CD4-positive, alpha-beta T cell treated with Interleukin-2 at 100 ng/mL for 4 hours (primary cell): ENCODE results near the gene PLOD2.

Experiments
- DNase-seq: peaks from one replicate; pipeline ENCODE4 v3.0.0-alpha.2; 2020; ENCODE audit warnings: low spot score

The PLOD2 gene

DNA sequence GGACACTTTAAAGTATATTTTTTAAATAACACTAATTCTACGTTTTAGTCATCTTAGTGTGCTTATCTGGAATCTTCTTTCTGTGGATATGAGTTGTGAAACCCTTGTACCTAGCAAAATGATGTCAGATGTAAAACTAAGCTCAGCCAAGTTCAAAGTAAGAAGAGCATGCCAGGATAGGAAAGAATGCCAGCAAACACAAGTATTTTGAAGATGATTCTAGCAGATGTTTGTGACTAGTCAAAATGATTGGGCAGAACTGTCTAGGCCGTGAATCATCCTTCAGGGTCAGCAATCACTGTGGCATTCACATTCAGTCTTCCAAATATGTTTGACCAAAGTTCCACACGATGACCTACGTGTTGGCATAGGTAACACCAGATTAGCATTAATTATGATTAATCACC is 5.4 kb upstream of the PLOD2 start:
- no peak for DNase-seq

DNA sequence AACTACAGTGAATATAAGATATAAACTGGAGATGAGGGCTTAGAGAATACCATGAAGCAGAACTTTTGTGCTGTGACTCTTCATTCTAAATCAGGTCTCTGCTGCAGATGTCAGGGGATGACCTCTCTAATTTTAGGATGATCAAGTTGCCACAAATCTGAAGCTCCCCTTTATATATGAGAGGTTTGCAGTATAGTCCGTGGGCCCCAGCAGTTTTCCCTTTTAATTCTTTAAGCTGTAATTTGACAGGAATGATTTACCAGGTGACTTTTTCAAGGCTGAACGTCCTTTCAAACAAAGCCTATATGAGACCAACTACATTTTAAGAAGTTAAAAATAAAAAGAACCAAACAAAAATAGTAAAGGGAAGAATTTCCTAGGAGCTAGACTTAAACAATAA is 4.9 kb upstream of the PLOD2 start:
- no peak for DNase-seq

DNA sequence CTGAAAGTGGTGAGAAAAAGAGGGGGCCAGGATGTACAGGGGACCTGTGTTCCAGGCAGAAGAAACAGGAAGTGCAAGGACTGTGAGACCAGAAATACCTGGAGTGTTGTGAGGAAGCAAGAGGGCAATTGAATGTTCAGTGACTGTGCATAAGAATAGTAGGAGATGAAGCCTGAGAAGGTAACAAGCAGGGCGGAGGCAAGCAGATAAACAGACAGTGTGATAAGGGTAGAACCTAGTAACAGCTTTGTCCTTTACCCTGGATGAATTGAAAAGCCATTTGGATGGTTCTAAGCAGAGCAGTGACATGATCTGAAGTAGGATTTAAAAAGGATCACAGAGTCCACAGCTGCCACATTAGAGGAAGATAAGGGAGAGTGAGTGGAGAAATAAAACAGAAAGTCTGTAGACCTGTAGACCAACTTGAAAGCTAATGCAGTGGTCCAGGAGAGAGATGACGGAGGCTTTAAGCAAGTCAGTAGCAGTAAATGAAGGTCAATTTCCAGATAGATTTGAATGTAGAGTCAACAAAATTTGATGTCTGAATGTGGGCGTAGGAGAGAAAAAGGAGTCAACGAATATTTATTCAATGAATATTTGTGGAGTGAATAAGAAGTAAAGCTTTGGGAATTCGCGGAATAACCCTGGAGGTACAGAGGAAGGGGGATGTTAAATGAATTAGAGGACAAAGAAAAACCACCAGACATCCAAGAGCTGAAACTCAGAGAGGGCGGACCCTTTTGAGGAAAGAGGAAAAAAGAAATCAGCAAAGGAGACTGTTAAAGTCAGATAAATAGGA is 4.2 kb upstream of the PLOD2 start:
- DNase-seq: no peak

DNA sequence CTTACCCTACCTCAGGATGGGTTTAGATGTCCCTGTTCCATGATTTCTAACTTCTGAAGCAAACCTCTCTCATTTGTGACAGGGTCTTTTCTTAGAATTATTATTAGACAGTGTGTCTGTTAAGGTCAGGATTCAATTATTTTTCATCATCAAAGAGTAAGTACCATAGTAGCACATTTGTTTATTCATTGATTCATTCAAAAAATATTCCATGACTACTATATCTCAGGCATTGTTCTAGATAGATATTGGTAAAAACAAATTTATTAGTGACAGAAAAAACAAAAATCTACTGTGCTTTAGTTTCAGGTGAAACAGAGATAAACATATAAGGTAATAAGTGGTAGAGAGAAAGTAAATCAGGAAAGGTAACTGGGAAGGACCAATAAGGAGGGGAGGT is 3.5 kb upstream of the PLOD2 start:
- DNase-seq: no peak

DNA sequence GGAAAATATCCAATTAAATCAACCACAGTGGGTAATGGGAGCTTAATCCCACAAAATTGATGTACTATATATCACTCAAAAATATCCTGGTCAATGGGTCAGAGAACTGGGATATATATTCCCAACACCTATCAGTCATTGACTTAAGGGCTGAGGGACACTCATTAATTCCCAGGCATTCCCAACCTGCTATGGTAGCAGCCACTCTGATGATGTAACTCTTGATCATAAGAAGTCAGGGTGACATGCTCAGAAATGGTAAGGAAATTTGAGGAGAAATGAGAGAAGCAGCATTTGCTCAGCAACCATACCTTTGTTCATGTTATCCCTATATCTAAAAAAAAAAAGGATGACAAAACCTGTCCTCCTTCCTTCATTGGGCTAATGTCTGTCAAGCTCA is 3.1 kb upstream of the PLOD2 start:
- DNase-seq: no peak

DNA sequence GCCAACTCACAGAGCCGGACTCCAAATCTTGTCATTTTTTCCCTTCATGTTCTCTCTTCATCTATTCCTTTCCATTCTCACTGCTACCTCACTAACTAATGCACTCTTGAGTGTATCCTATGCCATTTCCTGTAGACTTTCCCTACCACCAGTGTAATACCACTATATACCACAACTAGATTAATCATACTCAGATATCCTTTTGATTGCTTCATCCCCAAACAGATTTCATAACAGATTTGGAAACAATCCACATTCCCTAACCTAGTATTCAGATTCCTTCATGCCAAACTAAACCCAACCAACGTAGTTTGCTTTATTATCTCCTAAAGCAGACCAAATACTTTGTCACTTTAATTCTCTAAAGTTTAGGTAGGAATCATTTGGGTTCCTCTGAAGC is 2.6 kb upstream of the PLOD2 start:
- no peak for DNase-seq

DNA sequence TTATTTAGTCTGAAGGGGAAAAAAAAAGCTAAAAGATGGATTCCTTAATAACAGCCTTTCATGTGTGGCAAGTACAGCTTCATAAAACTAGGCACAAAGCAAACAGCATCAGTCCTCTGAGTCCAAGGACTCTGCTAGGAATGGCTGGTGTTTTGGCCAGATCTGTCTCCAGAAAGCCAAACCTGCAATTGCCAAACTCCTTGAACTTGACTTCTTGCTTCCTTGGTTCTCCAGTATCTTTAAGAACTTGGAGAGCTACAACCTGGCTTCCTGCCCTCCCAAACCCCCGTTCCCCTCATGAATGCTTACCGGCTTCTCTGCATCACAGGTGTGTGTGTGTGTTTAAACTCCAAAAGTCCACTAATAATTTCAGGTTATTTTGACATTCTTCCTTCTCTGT is 1.6 kb upstream of the PLOD2 start:
- no peak for DNase-seq

DNA sequence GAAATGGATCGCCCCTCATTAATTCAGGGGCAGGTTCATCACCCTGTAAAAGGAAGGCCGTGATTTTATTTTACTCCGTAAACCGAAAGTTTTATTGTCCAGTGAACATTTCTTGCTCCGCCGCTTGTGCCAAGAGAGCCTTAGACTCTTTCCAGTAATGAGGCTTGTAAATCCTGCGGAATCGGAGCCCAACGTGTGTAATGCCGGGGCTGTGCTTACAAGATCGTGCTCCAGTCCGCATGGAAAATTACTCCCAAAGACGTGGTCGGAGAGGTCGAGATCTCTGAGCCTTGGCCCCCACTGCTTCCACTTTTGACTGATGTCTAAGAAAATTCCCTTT is 649 bp upstream of the PLOD2 start:
- no peak for DNase-seq

DNA sequence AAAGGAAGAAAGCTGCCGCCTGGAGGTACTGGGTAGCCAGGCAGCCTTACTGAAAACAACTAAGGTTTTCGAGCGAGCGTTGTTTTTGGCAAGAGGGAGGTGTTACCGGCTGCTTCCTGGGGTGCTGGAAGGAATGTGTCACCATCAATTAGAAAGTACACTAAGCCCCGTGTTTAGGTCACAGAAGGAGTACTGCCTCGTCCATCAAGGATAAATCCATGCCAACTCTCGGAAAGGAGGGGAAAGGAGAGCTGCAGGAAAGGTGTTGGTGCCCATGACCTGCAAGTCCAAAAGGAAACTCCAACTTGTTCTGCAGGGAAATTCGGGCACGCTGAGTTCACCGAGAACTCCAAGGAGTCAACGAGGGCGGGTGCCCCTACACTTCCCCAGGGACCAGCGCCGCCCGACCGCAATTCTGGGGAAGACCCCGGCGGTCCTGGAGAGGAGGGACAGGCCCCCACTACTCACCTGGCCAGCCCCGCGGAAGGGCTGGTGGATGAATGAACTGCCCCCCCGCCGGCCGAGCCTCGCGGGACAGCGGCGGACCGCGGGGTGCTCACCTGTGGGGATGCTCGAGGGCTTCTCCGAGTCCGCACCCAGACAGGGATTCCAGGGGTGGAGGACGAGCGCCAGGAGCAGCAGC is 542 bp downstream of the PLOD2 start:
- DNase-seq: no peak

DNA sequence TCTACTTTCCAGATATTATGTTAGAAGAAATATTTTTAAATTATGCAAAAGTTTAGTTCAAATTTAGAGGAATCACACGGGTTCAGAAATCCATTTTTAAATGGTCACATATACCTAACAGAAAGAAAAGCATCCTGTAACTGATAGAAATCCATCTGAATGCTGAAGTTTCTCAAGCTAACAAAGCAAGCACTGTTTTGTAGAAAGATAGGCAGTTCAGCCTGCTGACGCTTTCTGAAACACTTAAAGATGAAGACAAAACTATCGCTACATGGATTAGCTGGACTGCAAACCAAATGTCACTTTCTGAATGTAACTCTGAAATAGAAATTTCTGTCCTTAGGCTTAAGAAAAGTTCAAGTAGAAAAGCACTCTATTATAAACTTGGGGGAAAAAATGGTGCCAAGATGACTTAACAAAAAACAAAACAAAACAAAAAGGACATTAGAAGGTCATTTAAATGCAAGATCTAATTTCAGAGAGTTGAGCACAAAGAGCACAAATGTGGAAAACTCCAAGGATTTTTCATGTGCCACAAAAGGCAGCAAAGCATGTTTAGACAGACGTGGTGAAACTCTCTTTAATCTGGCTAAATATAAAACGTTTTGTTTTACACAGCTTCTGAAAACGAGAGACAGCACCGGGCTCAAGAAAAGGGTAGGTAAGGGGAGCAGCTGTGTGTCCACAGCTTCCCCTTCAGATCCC is 1.2 kb downstream of the PLOD2 start:
- DNase-seq: no peak

DNA sequence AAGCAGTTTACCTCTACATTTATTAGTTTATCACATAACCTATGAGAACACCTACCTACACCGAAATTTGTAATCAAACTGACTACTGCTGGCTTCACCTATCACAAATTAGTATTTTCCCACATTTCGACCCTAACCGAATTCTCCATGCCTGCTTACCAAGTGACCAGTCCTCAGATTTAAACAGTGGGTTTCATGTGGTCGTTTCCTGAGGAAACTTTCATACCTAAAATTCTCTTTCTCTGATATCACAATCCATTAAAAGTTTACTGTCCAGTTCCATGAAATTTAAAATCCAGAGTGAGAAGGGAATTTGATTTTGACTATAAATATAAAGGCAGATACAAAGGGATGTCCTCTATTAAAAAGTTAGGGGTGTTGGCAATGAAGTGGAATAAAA is 1.9 kb downstream of the PLOD2 start:
- DNase-seq: no peak

DNA sequence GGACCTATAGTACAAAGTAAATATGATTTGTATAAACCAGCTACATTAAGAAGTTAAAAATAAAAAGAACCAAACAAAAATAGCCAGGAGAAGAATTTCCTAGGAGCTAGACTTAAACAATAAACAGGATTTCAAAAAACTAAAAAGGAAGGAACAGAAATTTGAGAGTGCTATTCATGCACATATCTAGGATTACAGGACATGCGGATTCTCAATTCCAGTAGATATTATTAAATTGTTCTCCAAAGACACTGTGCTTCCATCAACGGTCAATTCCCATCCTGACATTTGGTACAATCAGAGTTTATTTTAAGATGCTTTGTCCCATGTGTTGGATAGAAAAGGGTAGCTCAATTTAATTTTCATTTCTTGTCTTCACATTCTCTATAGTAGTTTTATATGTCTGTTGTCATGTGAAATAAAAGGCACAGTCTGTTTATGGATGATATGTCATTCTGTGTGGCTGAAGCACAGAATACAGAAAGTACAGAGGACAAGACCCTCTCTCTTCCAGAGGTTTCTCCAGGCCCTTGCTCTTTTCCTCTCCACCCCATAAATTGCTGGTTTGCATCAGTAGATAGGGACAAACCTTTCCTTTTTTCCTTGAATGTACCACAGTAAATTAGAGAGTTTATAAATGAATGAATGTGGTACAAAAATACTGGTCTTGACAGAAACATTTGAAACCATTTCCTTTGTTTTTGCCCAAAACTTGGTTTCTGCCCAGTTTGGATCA is 3.5 kb downstream of the PLOD2 start:
- DNase-seq: no peak

DNA sequence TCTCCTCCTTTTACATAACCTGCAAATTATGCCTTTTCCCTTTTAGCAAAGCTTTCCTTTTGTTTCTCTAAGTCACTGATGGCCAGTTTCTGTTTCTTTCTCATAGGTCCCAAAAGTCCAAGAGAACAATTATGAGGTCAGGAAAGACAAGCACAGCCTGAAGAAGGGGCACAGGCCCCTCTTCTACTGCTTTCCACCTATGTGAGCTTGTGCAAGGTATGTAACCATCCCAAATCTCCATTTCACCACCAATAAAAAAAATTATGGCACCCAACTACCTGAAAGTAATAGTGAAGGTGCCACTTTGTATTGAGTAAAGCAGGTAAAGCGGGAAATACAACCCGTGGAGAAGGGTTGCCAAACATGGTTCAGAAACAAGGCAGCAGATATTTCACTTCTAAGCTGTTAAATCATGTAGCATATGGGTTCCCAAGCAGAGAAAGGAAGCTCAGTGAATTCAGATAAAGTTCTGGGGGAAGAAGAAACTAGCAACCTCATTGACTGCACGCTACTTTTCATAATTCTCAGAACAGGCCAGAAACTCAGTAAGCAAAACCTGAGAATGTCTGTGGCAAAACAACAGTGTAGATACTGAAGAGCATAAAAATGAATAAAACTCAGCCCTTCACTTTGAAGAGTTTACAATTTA is 4.2 kb downstream of the PLOD2 start:
- DNase-seq: no peak

DNA sequence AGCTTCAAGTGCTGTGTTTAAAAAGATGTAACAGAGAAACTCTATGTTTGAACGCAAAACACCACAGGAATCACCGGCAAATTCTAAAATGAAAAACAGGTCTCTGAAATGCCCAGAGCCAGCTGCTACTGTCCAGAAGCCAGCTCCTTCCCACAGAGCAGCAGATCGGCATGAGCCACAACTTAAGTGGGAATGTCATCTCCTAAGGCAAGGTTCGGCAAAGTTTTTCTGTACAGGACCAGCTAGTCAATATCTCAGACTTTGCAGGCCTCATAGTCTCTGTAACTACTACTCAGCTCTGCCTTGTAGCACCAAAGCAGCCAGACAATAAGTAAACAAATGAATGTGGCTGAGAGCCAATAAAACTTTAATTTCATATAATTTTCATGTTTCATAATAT is 4.9 kb downstream of the PLOD2 start:
- no peak for DNase-seq

DNA sequence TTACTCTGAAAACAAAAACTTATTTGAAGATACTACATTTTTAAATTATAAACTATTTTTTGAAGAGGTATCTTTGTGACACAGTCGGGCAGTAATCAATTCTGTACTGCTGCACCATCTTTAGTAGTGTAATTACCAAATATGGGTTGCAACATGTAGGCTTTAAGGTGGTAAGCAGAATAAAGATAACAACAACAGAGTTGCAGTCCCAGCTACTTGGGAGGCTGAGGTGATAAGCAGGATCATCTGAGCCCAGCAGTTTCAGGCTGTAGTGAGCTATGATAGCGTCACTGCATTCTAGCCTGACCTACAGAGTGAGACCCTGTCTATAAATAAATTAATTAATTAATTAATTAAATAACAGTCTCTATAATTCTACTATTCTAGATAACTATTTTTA is 6.0 kb downstream of the PLOD2 start:
- DNase-seq: no peak

DNA sequence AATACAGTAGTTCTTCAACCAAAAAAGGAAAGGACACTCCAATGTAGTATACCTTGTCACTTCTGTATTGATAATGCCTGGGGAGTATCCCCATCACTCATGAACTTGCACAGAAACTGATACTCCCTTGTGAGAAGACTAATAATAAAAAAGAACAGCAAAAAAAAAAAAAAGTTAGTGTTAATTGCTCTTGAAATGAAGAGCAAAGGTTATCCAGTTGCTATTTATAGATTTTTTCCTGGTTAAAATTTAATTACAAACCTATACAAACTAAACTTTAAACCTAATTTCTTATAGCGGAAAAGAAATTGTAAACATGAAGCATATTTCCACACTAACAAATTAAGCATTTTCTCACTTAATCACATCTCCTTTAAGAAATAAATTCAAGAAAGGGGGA is 6.7 kb downstream of the PLOD2 start:
- DNase-seq: no peak

DNA sequence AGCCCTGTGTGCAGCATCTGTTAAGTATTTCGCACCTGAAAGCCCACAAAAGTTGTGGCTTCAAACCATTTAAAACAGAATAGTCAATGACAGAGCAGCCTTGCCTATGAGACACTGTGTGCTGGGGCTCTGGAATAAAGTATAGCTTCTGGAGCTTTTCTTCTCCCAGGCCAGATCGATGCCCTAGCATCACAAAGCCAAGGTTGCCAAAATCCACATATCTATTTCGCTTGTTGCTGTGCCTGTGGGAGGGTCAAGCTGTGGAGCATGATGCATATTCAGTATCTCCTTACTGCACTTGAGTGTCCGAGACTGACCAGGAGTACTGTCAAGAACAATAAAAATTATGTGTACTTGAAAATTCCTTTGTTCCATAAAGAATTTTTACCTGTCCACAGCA is 7.6 kb downstream of the PLOD2 start:
- DNase-seq: no peak

DNA sequence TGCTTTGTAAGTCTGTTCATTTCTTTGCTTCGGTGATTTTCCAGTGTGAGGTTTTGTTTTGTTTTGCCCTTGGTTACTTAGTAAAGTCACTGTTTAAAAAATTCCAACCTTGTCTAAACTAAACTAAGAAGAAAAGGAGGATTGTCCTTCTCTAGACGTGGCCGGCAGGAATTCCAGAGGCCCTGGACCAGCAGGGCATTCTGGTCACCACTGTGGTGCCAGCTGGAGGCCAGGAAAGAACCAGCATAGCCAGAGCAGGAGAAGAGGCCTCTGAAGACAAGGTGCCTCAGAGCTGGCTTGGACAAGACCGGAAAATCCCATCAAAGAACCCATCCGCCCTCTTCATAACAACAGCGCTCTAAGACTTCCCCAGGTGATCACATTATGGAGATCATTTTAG is 8.2 kb downstream of the PLOD2 start:
- DNase-seq: no peak

DNA sequence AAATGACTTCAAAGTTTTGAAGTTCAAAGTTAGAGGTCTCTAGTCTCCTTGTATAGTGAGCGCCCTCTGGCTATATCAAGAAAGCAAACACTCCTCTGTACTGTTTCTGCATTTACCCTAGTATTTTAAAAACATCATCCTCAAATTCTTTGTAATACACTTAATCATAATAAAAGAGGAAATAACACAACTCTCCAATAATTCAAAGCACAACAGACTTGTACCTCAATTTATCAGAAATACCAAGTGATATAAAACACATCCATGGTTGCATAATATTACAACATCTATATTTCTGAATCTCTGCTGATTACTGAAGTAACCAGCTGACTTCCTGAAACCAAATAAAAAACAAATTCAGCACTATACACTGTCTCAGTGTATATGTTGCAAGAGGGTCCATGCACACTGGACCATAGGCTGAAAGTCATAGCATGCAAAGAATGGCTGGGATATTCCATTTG is 12.5 kb downstream of the PLOD2 start:
- DNase-seq: no peak

DNA sequence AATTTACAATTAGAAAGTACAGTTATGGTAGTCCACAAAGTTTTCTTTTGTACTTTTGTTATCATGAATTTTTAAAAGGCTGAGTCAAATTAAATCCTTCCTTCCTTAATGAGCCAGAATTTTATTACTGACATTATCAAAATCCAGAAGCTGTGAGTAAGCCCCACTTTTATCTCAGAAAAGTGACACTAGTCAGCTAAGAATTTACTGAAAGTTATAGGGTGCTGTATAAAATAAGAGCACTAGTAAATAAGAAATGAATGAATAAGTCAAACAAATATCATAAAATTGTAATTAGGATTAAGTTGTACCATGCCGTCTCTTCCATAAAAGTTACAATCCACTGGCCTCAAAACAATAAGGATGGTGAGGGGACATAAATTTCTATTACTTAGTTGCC is 15.3 kb downstream of the PLOD2 start:
- DNase-seq: no peak

DNA sequence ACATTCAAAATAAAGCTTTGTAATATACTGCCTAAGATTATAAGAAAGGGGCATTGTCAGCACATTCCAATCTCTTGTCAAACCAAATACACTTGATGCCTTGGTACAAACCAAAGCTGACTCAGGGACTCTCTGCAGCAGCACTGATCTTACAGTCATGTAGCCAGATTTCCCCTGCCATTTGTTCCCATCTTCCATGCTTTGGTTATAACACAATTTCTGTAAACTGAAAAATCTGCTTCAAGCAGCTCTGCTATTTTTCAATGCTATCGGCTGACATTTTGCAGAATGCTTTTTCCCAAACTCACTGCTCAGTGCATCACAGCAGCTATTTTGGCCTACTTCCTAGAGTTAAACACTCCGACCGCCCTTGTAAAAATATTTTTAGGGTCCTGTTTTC is 18.2 kb downstream of the PLOD2 start:
- DNase-seq: no peak

DNA sequence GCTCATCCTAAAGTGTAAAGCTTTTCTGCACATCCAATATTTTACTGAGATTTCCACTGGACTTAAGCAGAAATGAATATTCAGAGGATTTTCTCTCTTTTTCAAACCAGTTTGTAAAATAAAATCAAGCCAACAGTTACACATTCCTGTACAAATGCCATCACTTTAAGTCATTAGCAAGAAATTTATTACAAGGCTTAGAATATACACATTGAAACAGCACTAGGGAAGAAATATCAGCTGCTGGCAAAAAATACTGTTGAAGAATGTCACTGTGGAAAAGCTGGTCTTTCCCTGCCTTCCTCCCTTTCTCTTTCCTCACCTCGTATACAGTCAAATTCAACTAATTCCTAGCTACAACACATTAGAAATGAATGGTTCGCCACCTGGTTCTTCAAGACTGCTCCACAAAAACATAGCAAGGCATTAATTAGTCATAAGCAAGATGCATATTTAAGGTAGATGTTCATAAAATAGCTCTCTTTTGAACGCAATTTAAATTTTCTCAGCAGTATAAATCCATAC is 21.3 kb downstream of the PLOD2 start:
- no peak for DNase-seq
